GM19328 (cell line): ENCODE measurements around the gene SHLD3.
"Not testable (repeated sequence)": the region's sequence is repeated elsewhere in the genome, so short reads cannot be mapped to it uniquely, and the experiment has no call there.

Experiments
- ATAC-seq: cut with Tn5 transposase; IDR thresholded peaks from one replicate; pipeline ENCODE4 v1.9.1; 2021; ENCODE audit warnings: mild to moderate bottlenecking, moderate library complexity; ENCODE audit not compliant: unreplicated experiment

Gene SHLD3

DNA sequence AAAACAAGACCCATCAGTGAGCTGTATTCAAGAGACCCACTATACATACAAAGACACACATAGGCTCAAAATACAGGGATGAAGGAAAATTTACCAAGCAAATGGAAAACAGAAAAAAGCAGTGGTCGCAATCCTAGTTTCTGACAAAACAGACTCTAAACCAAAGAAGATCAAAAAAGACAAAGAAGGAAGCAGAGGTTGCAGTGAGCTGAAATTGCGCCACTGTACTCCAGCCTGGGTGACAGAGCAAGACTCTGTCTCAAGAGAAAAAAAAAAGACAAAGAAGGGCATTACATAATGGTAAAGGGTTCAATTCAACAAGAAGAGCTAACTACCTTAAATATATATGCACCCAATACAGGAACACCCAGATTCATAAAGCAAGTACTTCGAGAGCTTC is 51.2 kb downstream of the SHLD3 start:
- not testable (repeated sequence) for ATAC-seq
